Sigmoid colon (tissue), 7 donors: ENCODE measurements around the gene KMT5C. TPM values are rescaled to one million over a fixed set of nuclear protein-coding genes. Genes with fewer than 3 reads are reported as not detected.

Experiments
- DNase-seq: peaks from one replicate; pipeline ENCODE4 v3.0.0-alpha.2; 2019
- H3K27ac ChIP-seq, 4 donors: fragments of 200-600 bp; sonication (generic); one replicate each; pipeline ENCODE4 v1.5.1; 2016 to 2019; ENCODE audit warnings: mild to moderate bottlenecking in 1 of 4
- H3K27me3 ChIP-seq, 3 donors: fragments of 200-600 bp; sonication (generic); one replicate each; pipeline ENCODE4 v1.5.1; 2019; ENCODE audit warnings: mild to moderate bottlenecking in 1 of 3
- H3K36me3 ChIP-seq, 4 donors: fragments of 200-600 bp; sonication (generic); one replicate each; pipeline ENCODE4 v1.5.1; 2016 to 2019
- H3K4me1 ChIP-seq, 4 donors: fragments of 200-600 bp; sonication (generic); one replicate each; pipeline ENCODE4 v1.5.1; 2017 to 2019
- H3K4me3 ChIP-seq, 4 donors: fragments of 200-600 bp; sonication (generic); one replicate each; pipeline ENCODE4 v1.5.1; 2017 to 2019; ENCODE audit warnings: mild to moderate bottlenecking in 2 of 4, moderate library complexity in 1 of 4
- H3K9me3 ChIP-seq, 4 donors: fragments of 200-600 bp in 3 of 4; sonication (generic) in 3 of 4; one replicate each; pipeline versions ENCODE4 v1.5.1 to v1.6.1; 2013 to 2019
- CTCF ChIP-seq, 4 experiments: fragments of 450-650 bp in 3 of 4; fragments of 200-600 bp in 1 of 4; IDR thresholded peaks; one replicate each; pipeline ENCODE4 v1.5.1; 2016 to 2019; ENCODE audit warnings: antibody characterized with exemption in 4 of 4, mild to moderate bottlenecking in 3 of 4, moderate library complexity in 2 of 4
- EP300 ChIP-seq, 4 donors: sonication (generic); formaldehyde crosslinking; IDR thresholded peaks; one replicate each; pipeline ENCODE4 v1.6.1; 2017; ENCODE audit warnings: antibody characterized with exemption in 4 of 4
- POLR2A ChIP-seq, 2 donors: fragments of 450-650 bp; IDR thresholded peaks; one replicate each; pipeline ENCODE4 v1.6.1; 2016; ENCODE audit warnings: antibody characterized with exemption in 2 of 2, mild to moderate bottlenecking in 2 of 2, moderate library complexity in 2 of 2
- POLR2AphosphoS5 ChIP-seq, 4 donors: sonication (generic); formaldehyde crosslinking; IDR thresholded peaks; one replicate each; pipeline ENCODE4 v1.6.1; 2017; ENCODE audit warnings: antibody characterized with exemption in 4 of 4
- WGBS, 2 donors: extraction: QIAGEN DNeasy Blood & Tissue Kit; methylation state at CpG; one replicate each; pipeline ENCODE4 v1.1.7; 2013; 5-methylcytosine and 5-hydroxymethylcytosine counted together
- intact Hi-C: fragments of 100-400 bp; cut with DNase I; formaldehyde crosslinking; loops from one replicate; pipeline ENCODE4 v1.15.1; 2023
- polyA plus RNA-seq, 3 donors: library from polyadenylated mRNA; stranded (reverse); fragments of 200-250 nt; gene quantifications; one replicate each; pipeline ENCODE4 v1.2.3, GENCODE V29; 2013
- total RNA-seq, 4 donors: library from RNA; depleted of rRNA; stranded (reverse); fragments of >200 nt; gene quantifications; one replicate each; pipeline ENCODE4 v1.1.0, GENCODE V29; 2016
- donor health status: healthy with polysubstance abuse.
- donor health status: Bipolar disorder and iron deficiency.
- donor health status: healthy.

The KMT5C gene
- total and polyA plus RNA-seq, 7 donors: 3.0 to 14.8 (median 9.1) TPM

DNA sequence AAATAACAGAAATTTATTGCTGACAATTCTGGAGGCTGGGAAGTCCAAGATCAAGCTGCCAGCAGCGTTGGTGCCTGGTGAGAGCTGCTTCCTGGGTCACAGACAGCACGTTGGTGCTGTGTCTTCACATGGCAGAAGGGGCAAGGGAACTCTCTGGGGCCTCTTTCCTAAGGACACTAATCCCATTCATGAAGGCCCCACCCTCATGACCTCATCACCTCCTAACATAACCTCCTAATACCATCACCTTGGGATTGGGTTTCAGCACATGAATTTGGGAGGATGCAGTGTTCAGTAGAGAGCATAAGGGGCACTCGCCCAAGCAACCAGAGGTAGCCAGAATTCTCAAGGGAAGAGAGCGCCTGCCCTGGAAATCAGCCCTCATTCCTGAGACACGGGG lies 30.2 kb upstream of the KMT5C start:
- Histone ChIP-seq H3K4me3 (no peak overlapping the region), H3K27me3 (no peaks in the 10 kb centered on the region), H3K9me3 (no peaks in the 10 kb centered on the region), H3K27ac (no peak overlapping the region), H3K36me3 (peaks cover 0 to 38% (median 15%) of the 10 kb centered on the region in 4 donors), H3K4me1 (no peaks in the 10 kb centered on the region)
- intact Hi-C loops: no loop called here
- WGBS, 2 donors: 89 to 92% methylated on average over 5 of the region's 5 CpGs
- no peak for DNase-seq
- TF ChIP-seq POLR2A (IDR thresholded peaks at IDR 0.05): no peak

- Histone ChIP-seq H3K27me3 (no peaks in the 10 kb centered on the region), H3K4me3 (no peak overlapping the region), H3K4me1 (no peaks in the 10 kb centered on the region), H3K9me3 (no peaks in the 10 kb centered on the region), H3K27ac (no peak overlapping the region), H3K36me3 (peaks cover 0 to 32% (median 15%) of the 10 kb centered on the region in 4 donors)
- 83 to 88% methylated on average over 7 of the region's 7 CpGs for WGBS, 2 donors
- no peak for DNase-seq
- intact Hi-C loops: no loop called here
- no peak for TF ChIP-seq CTCF (IDR thresholded peaks at IDR 0.05)
- no peak for TF ChIP-seq EP300 (IDR thresholded peaks at IDR 0.05)
- no peak for TF ChIP-seq POLR2A (IDR thresholded peaks at IDR 0.05)
- TF ChIP-seq POLR2AphosphoS5 (IDR thresholded peaks at IDR 0.05): no peak
These were observed 29.2 kb upstream of the KMT5C start for GRCh38 chr19:55310498-55310897.

DNA sequence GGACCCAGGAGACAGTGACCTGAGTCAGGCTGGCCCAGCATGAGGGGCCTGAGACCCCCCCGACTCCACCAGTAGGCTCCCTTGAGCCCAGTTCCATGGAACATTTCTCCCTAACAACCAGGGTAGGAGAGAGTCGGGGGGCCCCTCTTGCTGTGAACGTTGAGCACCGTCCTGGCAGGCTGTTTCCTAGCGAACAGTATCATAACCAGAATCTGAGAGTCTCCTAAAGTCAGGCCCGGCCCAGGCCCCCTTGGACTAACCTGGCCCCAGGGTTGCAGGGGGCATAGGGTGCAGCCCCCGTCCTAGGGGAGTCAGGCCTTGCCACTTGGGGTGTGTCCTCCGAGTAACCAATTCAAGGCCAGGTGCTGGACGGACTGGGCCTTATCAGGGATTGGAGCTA lies 28.3 kb upstream of the KMT5C start:
- DNase-seq: no peak

DNA sequence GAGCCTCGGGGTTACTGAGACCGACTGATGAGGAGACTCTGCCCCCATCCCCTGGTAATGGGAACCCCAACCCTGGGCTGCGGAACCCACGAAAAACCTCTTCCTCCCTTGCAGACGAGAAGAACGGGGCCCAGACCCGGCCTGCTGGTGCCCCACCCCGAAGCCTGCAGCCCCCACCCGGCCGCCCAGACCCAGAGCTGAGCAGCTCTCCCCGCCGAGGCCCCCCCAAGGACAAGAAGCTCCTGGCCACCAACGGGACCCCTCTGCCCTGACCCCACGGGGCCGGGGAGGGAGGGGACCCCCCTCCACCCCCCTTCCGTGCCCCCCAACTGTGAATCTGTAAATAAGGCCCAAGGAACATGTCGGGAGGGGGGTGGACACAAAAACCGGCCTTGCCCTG lies 27.9 kb upstream of the KMT5C start:
- intact Hi-C loops: no loop called here
- no peaks in the 10 kb centered on the region for H3K4me1 ChIP-seq
- peaks cover 0 to 21% (median 4%) of the 10 kb centered on the region in 4 donors for H3K36me3 ChIP-seq
- TF ChIP-seq POLR2A (IDR thresholded peaks at IDR 0.05) (no peak), EP300 (IDR thresholded peaks at IDR 0.05) (no peak), POLR2AphosphoS5 (IDR thresholded peaks at IDR 0.05) (no peak), CTCF (IDR thresholded peaks at IDR 0.05) (no peak)
- H3K9me3 ChIP-seq: no peaks in the 10 kb centered on the region
- H3K27me3 ChIP-seq: no peaks in the 10 kb centered on the region
- no peak overlapping the region for H3K4me3 ChIP-seq
- no peak overlapping the region for H3K27ac ChIP-seq
- 83 to 88% methylated on average over 18 of the region's 18 CpGs for WGBS, 2 donors
- DNase-seq: no peak

More for the DNA sequence above, 28.3 kb upstream of the KMT5C start:
- H3K27me3 ChIP-seq: no peaks in the 10 kb centered on the region
- H3K9me3 ChIP-seq: no peaks in the 10 kb centered on the region
- H3K36me3 ChIP-seq: peaks cover 0 to 25% (median 8%) of the 10 kb centered on the region in 4 donors
- H3K4me1 ChIP-seq: no peaks in the 10 kb centered on the region
- no peak overlapping the region for H3K27ac ChIP-seq
- intact Hi-C loops: no loop called here
- H3K4me3 ChIP-seq: no peak overlapping the region
- TF ChIP-seq EP300 (IDR thresholded peaks at IDR 0.05) (no peak), POLR2AphosphoS5 (IDR thresholded peaks at IDR 0.05) (no peak), POLR2A (IDR thresholded peaks at IDR 0.05) (no peak), CTCF (IDR thresholded peaks at IDR 0.05) (no peak)
- WGBS, 2 donors: 80 to 91% methylated on average over 9 of the region's 9 CpGs

GRCh38 chr19:55312621-55313512 lies 26.8 kb upstream of the KMT5C start:
- intact Hi-C loops: no loop called here
- 85 to 86% methylated on average over 47 of the region's 47 CpGs for WGBS, 2 donors
- TF ChIP-seq POLR2AphosphoS5 (IDR thresholded peaks at IDR 0.05) (no peak), CTCF (IDR thresholded peaks at IDR 0.05) (no peak), EP300 (IDR thresholded peaks at IDR 0.05) (no peak), POLR2A (IDR thresholded peaks at IDR 0.05) (no peak)
- Histone ChIP-seq H3K9me3 (no peaks in the 10 kb centered on the region), H3K36me3 (peaks cover 0 to 16% (median 1%) of the 10 kb centered on the region in 4 donors), H3K4me1 (no peaks in the 10 kb centered on the region), H3K27me3 (no peaks in the 10 kb centered on the region), H3K27ac (no peak overlapping the region), H3K4me3 (no peak overlapping the region)
- no peak for DNase-seq
